ENCODE measurements around the gene CNBP. TPM values are rescaled to one million over a fixed set of nuclear protein-coding genes. Genes with fewer than 3 reads are reported as not detected.
"Not testable (repeated sequence)": the region's sequence is repeated elsewhere in the genome, so short reads cannot be mapped to it uniquely, and the experiment has no call there.

CNBP gene
- total RNA-seq, 1 donor from 2014 or later = 138 TPM

- TF ChIP-seq CTCF (IDR thresholded peaks at IDR 0.05) = no peak
- H3K27ac Mint-ChIP-seq (ENCODE audit: unreplicated experiment) = peak overlapping the region; percentile 37
- no peaks in the 10 kb centered on the region for H3K9me3 Mint-ChIP-seq (ENCODE audit: low read depth)
- no peak for DNase-seq (ENCODE audit: low spot score)
- H3K27me3 Mint-ChIP-seq (ENCODE audit: low read depth) = no peaks in the 10 kb centered on the region
- peaks cover 26% of the 10 kb centered on the region for H3K4me1 Mint-ChIP-seq (ENCODE audit: low read depth)
- no peak overlapping the region for H3K4me3 Mint-ChIP-seq (ENCODE audit: unreplicated experiment)
- H3K36me3 Mint-ChIP-seq (ENCODE audit: low read depth) = no peaks in the 10 kb centered on the region
These were observed 13.6 kb upstream of the CNBP start for GRCh38 chr3:129197321-129197720.

- TF ChIP-seq CTCF (IDR thresholded peaks at IDR 0.05) = no peak
- no peak for DNase-seq (ENCODE audit: low spot score)
- H3K9me3 Mint-ChIP-seq (ENCODE audit: low read depth) = no peaks in the 10 kb centered on the region
- no peaks in the 10 kb centered on the region for H3K27me3 Mint-ChIP-seq (ENCODE audit: low read depth)
- H3K4me1 Mint-ChIP-seq (ENCODE audit: low read depth) = peaks cover 26% of the 10 kb centered on the region
- no peaks in the 10 kb centered on the region for H3K36me3 Mint-ChIP-seq (ENCODE audit: low read depth)
- no peak overlapping the region for H3K4me3 Mint-ChIP-seq (ENCODE audit: unreplicated experiment)
- peak overlapping the region; percentile 37 for H3K27ac Mint-ChIP-seq (ENCODE audit: unreplicated experiment)
These were observed 12.9 kb upstream of the CNBP start for GRCh38 chr3:129196601-129197000.

GRCh38 chr3:129195731-129196256 lies 12.1 kb upstream of the CNBP start:
- peak overlapping the region; percentile 97 for H3K27ac Mint-ChIP-seq (ENCODE audit: unreplicated experiment)
- H3K27me3 Mint-ChIP-seq (ENCODE audit: low read depth) = no peaks in the 10 kb centered on the region
- peak overlapping the region; percentile 47 for H3K4me3 Mint-ChIP-seq (ENCODE audit: unreplicated experiment)
- H3K36me3 Mint-ChIP-seq (ENCODE audit: low read depth) = no peaks in the 10 kb centered on the region
- peaks cover 26% of the 10 kb centered on the region for H3K4me1 Mint-ChIP-seq (ENCODE audit: low read depth)
- TF ChIP-seq CTCF (IDR thresholded peaks at IDR 0.05) = no peak
- H3K9me3 Mint-ChIP-seq (ENCODE audit: low read depth) = no peaks in the 10 kb centered on the region
- DNase-seq (ENCODE audit: low spot score) = no peak

GRCh38 chr3:129189793-129190192 lies 6.1 kb upstream of the CNBP start:
- not testable (repeated sequence) for H3K4me3 Mint-ChIP-seq (ENCODE audit: unreplicated experiment); H3K27ac Mint-ChIP-seq (ENCODE audit: unreplicated experiment); H3K36me3 Mint-ChIP-seq (ENCODE audit: low read depth); DNase-seq (ENCODE audit: low spot score); H3K27me3 Mint-ChIP-seq (ENCODE audit: low read depth); H3K4me1 Mint-ChIP-seq (ENCODE audit: low read depth); H3K9me3 Mint-ChIP-seq (ENCODE audit: low read depth)

- TF ChIP-seq CTCF (IDR thresholded peaks at IDR 0.05) = no peak
These were observed 4.2 kb upstream of the CNBP start for GRCh38 chr3:129187857-129188256.

GRCh38 chr3:129185783-129186182 lies 2.1 kb upstream of the CNBP start:
- Mint-ChIP-seq H3K4me3 (ENCODE audit: unreplicated experiment) (no peak overlapping the region), H3K9me3 (ENCODE audit: low read depth) (no peaks in the 10 kb centered on the region), H3K27me3 (ENCODE audit: low read depth) (no peaks in the 10 kb centered on the region), H3K36me3 (ENCODE audit: low read depth) (no peaks in the 10 kb centered on the region), H3K27ac (ENCODE audit: unreplicated experiment) (no peak overlapping the region), H3K4me1 (ENCODE audit: low read depth) (peaks cover 24% of the 10 kb centered on the region)
- TF ChIP-seq CTCF (IDR thresholded peaks at IDR 0.05) = no peak
- DNase-seq (ENCODE audit: low spot score) = no peak

More at GRCh38 chr3:129187857-129188256, 4.2 kb upstream of the CNBP start:
- no peak for DNase-seq (ENCODE audit: low spot score)
- no peaks in the 10 kb centered on the region for H3K36me3 Mint-ChIP-seq (ENCODE audit: low read depth)
- no peak overlapping the region for H3K4me3 Mint-ChIP-seq (ENCODE audit: unreplicated experiment)
- peaks cover 8% of the 10 kb centered on the region for H3K4me1 Mint-ChIP-seq (ENCODE audit: low read depth)
- peak overlapping the region; percentile 36 for H3K27ac Mint-ChIP-seq (ENCODE audit: unreplicated experiment)
- H3K9me3 Mint-ChIP-seq (ENCODE audit: low read depth) = no peaks in the 10 kb centered on the region
- H3K27me3 Mint-ChIP-seq (ENCODE audit: low read depth) = no peaks in the 10 kb centered on the region

- not testable (repeated sequence) for H3K36me3 Mint-ChIP-seq (ENCODE audit: low read depth); H3K27ac Mint-ChIP-seq (ENCODE audit: unreplicated experiment); DNase-seq (ENCODE audit: low spot score); H3K27me3 Mint-ChIP-seq (ENCODE audit: low read depth); H3K9me3 Mint-ChIP-seq (ENCODE audit: low read depth)
- peaks cover 32% of the 10 kb centered on the region for H3K4me1 Mint-ChIP-seq (ENCODE audit: low read depth)
- H3K4me3 Mint-ChIP-seq (ENCODE audit: unreplicated experiment) = peak overlapping the region; percentile 92
These were observed 1.3 kb upstream of the CNBP start for GRCh38 chr3:129184784-129185542.
